Endometrial microvascular endothelial cells (primary cell): ENCODE data around the gene JAKMIP2. TPM values are rescaled to one million over a fixed set of nuclear protein-coding genes. Genes with fewer than 3 reads are reported as not detected.

ENCODE experiments used
- in situ Hi-C: cut with HindIII; loops from 2 replicates; pipeline ENCODE4 v1.10.0; 2017; ENCODE audit warnings: low sequenced_read_pairs, low pct_unique_long_range_greater_than_20kb; ENCODE audit errors: inconsistent ontology term
- total RNA-seq: library from RNA; depleted of rRNA; stranded (reverse); fragments of >200 nt; gene quantifications from one replicate; pipeline ENCODE4 v1.2.3, GENCODE V29; 2015; ENCODE audit errors: inconsistent ontology term

JAKMIP2 gene
- total RNA-seq, 1 donor from 2014 or later: not detected

GRCh38 chr5:147713550-147714295 lies 68.8 kb downstream of the JAKMIP2 start:
- in situ Hi-C loops: no loop called here

- in situ Hi-C loops: no loop called here
These were observed 69.9 kb downstream of the JAKMIP2 start for GRCh38 chr5:147712598-147712997.

GRCh38 chr5:147712019-147712418 lies 70.5 kb downstream of the JAKMIP2 start:
- in situ Hi-C loops: no loop called here

GRCh38 chr5:147711019-147711418 lies 71.5 kb downstream of the JAKMIP2 start:
- in situ Hi-C loops: no loop called here

- in situ Hi-C loops: no loop called here
These were observed 73.8 kb downstream of the JAKMIP2 start for GRCh38 chr5:147708708-147709107.

GRCh38 chr5:147704544-147704943 lies 78.0 kb downstream of the JAKMIP2 start:
- in situ Hi-C loops: no loop called here

- in situ Hi-C loops: no loop called here
These were observed 81.1 kb downstream of the JAKMIP2 start for GRCh38 chr5:147701468-147701867.

GRCh38 chr5:147699496-147700088 lies 82.9 kb downstream of the JAKMIP2 start:
- in situ Hi-C loops: no loop called here

- in situ Hi-C loops: no loop called here
These were observed 85.1 kb downstream of the JAKMIP2 start for GRCh38 chr5:147697380-147697779.

GRCh38 chr5:147694772-147695171 lies 87.8 kb downstream of the JAKMIP2 start:
- in situ Hi-C loops: no loop called here

- in situ Hi-C loops: no loop called here
These were observed 89.3 kb downstream of the JAKMIP2 start for GRCh38 chr5:147693233-147693632.

GRCh38 chr5:147691130-147691529 lies 91.4 kb downstream of the JAKMIP2 start:
- in situ Hi-C loops: no loop called here

- in situ Hi-C loops: no loop called here
These were observed 91.9 kb downstream of the JAKMIP2 start for GRCh38 chr5:147690595-147690994.

GRCh38 chr5:147689426-147689825 lies 93.1 kb downstream of the JAKMIP2 start:
- in situ Hi-C loops: no loop called here

GRCh38 chr5:147688656-147689356 lies 93.7 kb downstream of the JAKMIP2 start:
- in situ Hi-C loops: no loop called here

- in situ Hi-C loops: no loop called here
These were observed 95.4 kb downstream of the JAKMIP2 start for GRCh38 chr5:147687118-147687517.

GRCh38 chr5:147686421-147686820 lies 96.1 kb downstream of the JAKMIP2 start:
- in situ Hi-C loops: no loop called here

- in situ Hi-C loops: no loop called here
These were observed 96.5 kb downstream of the JAKMIP2 start for GRCh38 chr5:147685993-147686392.

GRCh38 chr5:147675168-147675567 lies 107.4 kb downstream of the JAKMIP2 start:
- in situ Hi-C loops: no loop called here

- in situ Hi-C loops: no loop called here
These were observed 108.1 kb downstream of the JAKMIP2 start for GRCh38 chr5:147674411-147674810.
